ENCODE data around the gene KCNJ16.

- TF ChIP-seq CTCF (IDR thresholded peaks at IDR 0.05) (no peak), POLR2AphosphoS5 (IDR thresholded peaks at IDR 0.05) (no peak), POLR2A (IDR thresholded peaks at IDR 0.05) (no peak)
Measured at GRCh38 chr17:70114405-70114804, 39.4 kb downstream of the KCNJ16 start.

All from breast epithelium (tissue), 3 donors.